IPS-20b (cell line): ENCODE measurements around the gene MAFF.

Experiments
- H3K27ac ChIP-seq: one replicate; pipeline ENCODE4 v1.5.1; 2013; ENCODE audit warnings: low read length
- H3K27me3 ChIP-seq: 2 replicates; pipeline ENCODE4 v1.6.1; 2013; ENCODE audit warnings: mild to moderate bottlenecking, low read length, inconsistent platforms; ENCODE audit not compliant: insufficient read depth
- H3K36me3 ChIP-seq: 2 replicates; pipeline ENCODE4 v1.6.1; 2013; ENCODE audit warnings: low read depth, mild to moderate bottlenecking, inconsistent platforms, low read length, moderate library complexity; ENCODE audit not compliant: insufficient read depth
- H3K4me1 ChIP-seq: 2 replicates; pipeline ENCODE4 v1.6.1; 2013; ENCODE audit warnings: mild to moderate bottlenecking, control low read depth, inconsistent platforms, low read length, moderate library complexity; ENCODE audit not compliant: insufficient read depth
- H3K4me3 ChIP-seq: 2 replicates; pipeline ENCODE4 v1.5.1; 2013; ENCODE audit warnings: mild to moderate bottlenecking, low read length, inconsistent platforms
- H3K9ac ChIP-seq: 2 replicates; pipeline ENCODE4 v1.6.1; 2013; ENCODE audit warnings: low read depth, mild to moderate bottlenecking, inconsistent platforms, low read length, moderate library complexity
- H3K9me3 ChIP-seq: 2 replicates; pipeline ENCODE4 v1.6.1; 2013; ENCODE audit warnings: mild to moderate bottlenecking, low read depth, low read length, inconsistent platforms; ENCODE audit not compliant: insufficient read depth

Gene MAFF

DNA sequence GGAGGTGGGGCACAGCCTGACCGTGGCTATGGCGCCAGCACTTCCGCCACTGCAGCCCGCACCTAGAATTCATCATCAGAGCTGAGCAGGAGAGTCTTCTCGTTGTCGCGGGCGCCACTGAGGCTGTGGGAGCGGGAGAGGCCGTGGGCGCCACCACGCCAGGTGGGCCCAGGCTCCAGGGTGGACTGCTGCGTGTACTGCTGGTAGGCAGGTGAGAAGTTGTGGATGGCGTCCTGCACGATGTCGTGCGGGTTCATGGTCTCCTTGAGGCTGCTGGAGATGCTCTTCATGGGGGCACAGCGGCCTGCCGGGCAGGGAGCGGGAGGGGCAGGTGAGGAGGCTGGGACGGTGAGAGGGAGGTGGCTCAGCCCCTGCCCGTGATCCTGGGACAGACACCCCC, 19.6 kb downstream of the MAFF start:
- Histone ChIP-seq H3K27ac (no peak overlapping the region), H3K4me1 (peaks cover 12% of the 10 kb centered on the region), H3K9me3 (no peaks in the 10 kb centered on the region), H3K9ac (no peak overlapping the region), H3K27me3 (no peaks in the 10 kb centered on the region), H3K36me3 (peaks cover 38% of the 10 kb centered on the region), H3K4me3 (no peak overlapping the region)

DNA sequence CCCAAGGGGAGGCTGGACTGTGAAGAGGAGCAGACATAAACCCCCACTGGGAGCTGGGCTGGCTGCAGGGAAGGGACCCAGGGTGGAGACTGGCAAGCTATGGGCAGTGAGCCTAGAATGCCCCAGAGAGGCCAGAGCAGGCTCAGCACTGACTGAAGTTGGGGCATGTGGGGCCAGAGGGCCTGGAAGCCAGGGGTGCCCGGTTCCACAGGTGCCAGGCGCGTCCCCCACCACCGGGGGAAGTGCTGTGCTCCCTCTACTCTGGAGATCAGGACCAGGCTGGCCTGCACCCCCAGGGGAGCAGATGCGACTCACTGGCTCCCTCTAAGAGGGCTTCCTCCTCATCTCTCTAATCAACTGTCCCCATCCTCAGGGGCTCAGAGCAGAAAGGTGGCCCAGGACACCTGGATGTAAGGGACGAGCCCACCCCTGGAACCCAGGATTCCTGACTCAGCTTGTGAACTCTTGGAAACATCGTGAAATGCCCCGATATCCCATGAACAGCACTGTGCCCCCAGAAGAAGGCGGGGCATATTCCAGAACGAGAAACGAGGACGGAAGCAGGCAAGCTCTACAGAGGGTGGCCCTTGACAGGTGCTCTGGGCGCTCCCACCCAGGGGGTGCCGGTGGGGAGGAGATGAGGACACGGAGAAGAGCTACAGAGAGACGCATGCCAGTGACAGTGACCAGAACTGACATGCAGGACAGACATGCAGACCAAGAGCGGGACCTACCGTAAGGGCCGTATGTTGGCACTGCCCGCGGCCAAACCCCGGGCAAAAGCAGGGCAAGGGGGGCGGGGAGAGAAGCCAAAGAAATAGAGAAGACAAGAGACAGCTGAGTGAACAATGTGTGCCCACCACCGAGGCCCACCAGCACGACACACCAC, 20.4 kb downstream of the MAFF start:
- H3K9ac ChIP-seq = no peak overlapping the region
- peaks cover 45% of the 10 kb centered on the region for H3K36me3 ChIP-seq
- H3K4me3 ChIP-seq = no peak overlapping the region
- no peaks in the 10 kb centered on the region for H3K9me3 ChIP-seq
- H3K27me3 ChIP-seq = no peaks in the 10 kb centered on the region
- H3K4me1 ChIP-seq = peaks cover 12% of the 10 kb centered on the region
- H3K27ac ChIP-seq = no peak overlapping the region

DNA sequence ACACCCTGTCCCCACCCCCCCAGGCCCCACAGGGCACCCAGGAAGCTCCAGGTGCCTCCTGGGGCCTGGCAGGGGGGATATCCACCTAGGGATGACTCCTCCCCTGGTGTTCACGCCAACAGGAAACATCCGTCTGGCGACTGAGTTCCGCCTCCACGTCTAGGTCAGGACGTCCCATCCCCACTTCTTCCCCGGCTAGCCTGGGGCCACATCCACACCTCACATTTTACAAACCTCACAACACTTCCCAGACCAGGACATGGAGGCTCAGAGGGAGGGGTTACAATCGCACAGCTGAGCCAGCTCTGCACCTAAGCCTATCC, 21.0 kb downstream of the MAFF start:
- no peak overlapping the region for H3K27ac ChIP-seq
- no peaks in the 10 kb centered on the region for H3K27me3 ChIP-seq
- no peak overlapping the region for H3K4me3 ChIP-seq
- H3K36me3 ChIP-seq = peaks cover 51% of the 10 kb centered on the region
- no peaks in the 10 kb centered on the region for H3K9me3 ChIP-seq
- H3K9ac ChIP-seq = no peak overlapping the region
- peaks cover 12% of the 10 kb centered on the region for H3K4me1 ChIP-seq

DNA sequence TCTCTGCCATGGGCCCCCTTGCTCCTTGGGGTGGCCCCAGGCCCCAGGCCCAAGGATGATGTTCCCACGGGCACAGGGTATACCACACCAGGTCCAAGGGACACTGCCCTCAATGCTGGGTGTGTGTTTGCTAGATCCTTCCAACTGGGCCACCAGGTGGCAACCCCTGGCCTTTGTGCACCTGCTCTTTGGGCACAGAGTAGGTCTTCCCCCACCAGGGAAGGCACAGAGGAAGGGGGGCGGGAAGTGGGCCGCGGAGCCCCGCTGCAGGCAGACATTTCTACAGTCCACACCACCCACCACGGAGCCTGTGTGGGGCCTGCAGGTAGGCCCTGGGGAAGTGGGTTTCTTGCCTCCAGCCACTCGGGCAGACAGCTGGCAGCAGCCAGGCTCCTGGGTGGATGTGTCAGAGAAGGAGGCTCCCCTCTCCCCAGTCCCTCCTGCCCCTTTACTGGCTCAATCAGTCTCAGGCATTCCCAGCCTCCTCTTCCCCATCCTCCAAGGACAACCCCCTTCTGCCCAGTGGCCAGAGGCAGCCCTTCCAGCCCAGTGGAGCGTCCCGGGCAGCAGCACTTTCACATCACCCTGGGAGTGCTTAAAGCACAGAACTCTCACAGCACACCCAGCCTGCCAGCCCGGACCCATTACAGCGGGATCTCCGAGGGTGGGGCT, 21.6 kb downstream of the MAFF start:
- Histone ChIP-seq H3K36me3 (peaks cover 57% of the 10 kb centered on the region), H3K27ac (no peak overlapping the region), H3K4me1 (peaks cover 5% of the 10 kb centered on the region)

DNA sequence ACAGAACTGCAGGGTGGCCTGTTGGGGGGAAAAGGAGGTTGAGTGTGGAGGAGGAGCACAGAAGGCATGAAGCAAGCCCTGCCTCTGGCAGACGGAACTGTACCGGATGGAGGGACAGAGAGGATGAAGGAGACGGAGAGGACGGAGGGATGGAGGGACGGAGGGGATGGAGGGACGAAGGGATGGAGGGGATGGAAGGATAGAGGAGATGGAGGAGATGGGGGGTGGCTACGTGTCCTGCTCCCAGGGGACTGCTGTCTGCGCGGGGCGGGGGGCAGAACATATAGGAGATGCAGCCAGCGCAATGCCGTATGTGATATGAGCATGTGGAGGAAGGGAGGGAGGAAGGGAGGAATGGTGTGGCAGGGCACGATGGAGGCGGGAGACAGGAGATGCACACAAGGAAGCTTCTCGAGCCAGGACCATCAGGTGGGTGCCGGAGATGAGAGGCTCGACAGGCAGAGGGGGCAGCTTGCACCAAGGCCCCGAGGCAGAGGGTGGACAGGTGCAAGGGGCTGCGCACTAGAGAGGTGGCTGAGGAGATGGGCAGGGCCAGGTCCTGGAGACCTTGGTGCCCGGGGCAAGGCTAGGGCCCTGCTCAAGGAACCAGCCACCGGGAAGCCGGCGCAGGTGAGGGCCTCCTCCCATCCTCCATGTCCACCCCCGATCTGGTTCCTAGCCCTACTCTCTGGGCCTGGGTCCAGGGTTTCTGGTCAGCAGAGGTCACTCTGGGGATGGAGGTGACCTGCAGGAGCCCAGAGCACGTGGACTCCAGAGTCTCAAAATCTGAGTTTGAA, 25.3 kb downstream of the MAFF start:
- no peak overlapping the region for H3K4me3 ChIP-seq
- H3K9me3 ChIP-seq = no peaks in the 10 kb centered on the region
- H3K27me3 ChIP-seq = no peaks in the 10 kb centered on the region
- no peaks in the 10 kb centered on the region for H3K4me1 ChIP-seq
- H3K36me3 ChIP-seq = peaks cover 73% of the 10 kb centered on the region
- no peak overlapping the region for H3K27ac ChIP-seq
- no peak overlapping the region for H3K9ac ChIP-seq

More for the DNA sequence above, 21.6 kb downstream of the MAFF start:
- Histone ChIP-seq H3K27me3 (no peaks in the 10 kb centered on the region), H3K4me3 (no peak overlapping the region), H3K9me3 (no peaks in the 10 kb centered on the region), H3K9ac (no peak overlapping the region)

DNA sequence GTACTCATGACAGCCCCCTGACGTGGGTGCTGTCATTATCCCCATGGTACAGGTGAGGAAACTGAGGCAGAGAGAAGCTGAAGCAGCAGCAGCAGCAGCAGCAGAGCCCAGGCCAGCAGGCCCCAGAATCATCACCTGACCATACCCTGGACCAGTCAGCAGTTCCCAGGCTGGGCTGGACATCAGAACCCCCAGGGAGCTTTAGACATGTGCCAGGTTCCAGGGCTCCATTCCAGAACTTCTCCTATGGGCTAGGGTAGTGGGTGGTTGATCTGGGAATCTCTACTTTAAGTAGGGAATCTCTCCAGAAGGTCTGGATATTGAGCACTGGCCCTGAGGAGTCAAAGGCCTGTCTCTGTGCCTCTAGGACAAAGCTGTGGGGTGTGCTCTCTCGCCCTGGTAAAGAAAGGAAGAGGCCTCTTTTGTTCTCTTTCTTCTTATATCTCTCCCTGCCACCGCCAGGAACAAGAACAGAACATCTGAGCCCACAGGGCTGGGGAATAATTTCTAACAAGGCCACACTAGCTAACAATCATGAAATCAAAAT, 26.6 kb downstream of the MAFF start:
- Histone ChIP-seq H3K27ac (no peak overlapping the region), H3K36me3 (peaks cover 86% of the 10 kb centered on the region)

DNA sequence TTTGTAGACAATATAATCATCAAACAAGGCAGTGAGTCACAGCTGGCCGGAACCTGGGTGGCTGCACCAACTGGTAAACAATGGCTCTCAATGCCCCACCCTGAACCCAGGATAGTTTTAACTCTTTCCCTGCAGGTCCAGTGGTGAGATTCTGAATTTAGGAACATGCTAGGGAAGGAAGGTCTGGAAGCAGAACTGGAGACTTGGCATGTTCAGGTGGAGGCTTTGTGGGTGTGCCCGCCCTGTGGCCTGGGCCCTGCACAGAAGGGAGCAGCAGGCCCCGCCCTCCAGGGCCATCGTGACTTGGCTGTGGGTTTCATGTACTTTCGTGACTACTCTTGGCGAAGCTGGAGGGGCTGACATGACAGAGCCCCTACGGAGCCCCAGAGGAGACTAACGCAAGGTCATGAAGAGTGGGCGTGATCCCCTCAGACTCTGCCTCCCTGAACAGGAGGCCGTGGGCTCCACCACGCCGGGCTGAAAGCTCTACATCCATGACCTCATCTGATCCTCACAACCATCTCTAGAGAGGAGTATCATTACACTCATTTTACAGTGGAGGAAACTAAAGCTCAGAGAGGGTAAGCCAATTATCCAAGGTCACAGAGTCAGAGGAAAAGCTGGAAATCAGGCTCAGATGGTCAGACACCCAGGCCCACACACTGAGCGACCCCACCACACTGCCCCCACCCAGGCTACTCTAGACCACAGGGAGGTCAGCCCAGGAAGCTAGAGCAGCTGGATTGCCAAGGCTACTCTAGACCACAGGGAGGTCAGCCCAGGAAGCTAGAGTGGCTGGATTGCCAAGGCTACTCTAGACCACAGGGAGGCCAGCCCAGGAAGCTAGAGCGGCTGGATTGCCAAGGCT, 27.3 kb downstream of the MAFF start:
- no peaks in the 10 kb centered on the region for H3K4me1 ChIP-seq
- H3K4me3 ChIP-seq = no peak overlapping the region
- H3K27ac ChIP-seq = no peak overlapping the region
- H3K9me3 ChIP-seq = no peaks in the 10 kb centered on the region
- peaks cover 88% of the 10 kb centered on the region for H3K36me3 ChIP-seq
- no peaks in the 10 kb centered on the region for H3K27me3 ChIP-seq
- H3K9ac ChIP-seq = no peak overlapping the region

More for the DNA sequence above, 26.6 kb downstream of the MAFF start:
- Histone ChIP-seq H3K9me3 (no peaks in the 10 kb centered on the region), H3K4me1 (no peaks in the 10 kb centered on the region), H3K4me3 (no peak overlapping the region), H3K9ac (no peak overlapping the region), H3K27me3 (no peaks in the 10 kb centered on the region)

DNA sequence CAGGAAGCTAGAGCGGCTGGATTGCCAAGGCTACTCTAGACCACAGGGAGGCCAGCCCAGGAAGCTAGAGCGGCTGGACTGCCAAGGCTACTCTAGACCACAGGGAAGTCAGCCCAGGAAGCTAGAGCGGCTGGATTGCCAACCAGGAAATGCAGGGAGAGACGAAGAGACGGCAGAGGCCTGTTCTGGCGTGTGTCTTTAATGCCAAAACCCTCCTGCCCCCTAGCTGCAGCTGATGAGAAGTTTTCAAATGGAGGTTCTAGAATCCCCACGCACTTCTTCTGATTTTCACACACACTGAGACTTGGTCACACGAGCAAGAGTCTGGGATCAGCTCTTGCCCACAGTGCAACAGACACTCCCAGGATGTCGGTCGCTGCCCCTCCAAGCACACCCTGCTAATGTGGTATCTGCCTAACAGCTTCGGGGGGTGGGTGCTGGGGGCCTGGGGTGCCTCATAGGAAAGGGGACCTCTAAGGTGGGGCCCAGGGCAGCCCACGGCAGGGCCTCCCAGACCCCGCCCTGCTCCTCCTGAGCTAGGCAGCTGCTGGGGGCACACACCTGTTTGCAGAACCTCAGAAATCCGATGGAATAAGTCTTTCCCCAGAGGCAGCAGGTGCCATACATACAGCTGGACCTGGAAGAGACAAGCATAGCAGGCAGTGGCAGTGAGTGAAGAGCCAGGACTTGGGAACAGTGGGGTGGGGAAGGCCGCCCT, 28.5 kb downstream of the MAFF start:
- Histone ChIP-seq H3K9me3 (no peaks in the 10 kb centered on the region), H3K9ac (no peak overlapping the region), H3K27ac (no peak overlapping the region), H3K36me3 (peaks cover 89% of the 10 kb centered on the region), H3K27me3 (no peaks in the 10 kb centered on the region), H3K4me3 (no peak overlapping the region), H3K4me1 (no peaks in the 10 kb centered on the region)

DNA sequence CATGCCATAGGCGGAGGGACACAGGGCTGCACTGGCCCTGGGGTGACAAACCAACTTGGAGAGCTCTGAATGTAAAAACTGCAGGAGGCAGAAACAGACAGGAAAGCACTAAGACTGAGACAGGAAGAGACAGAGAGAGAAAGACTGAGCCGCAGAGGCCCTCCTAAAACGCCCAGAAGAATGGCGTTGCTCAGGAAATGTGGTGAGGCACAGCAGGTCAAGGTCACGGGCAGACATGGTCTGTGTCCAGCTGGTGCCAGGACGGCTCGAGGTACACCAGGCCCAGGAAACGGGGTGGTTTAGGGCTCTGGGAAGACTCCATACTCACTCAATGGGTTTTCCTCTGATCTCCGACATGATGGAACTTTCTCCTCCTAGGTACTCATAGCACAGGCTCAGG, 29.1 kb downstream of the MAFF start:
- Histone ChIP-seq H3K9ac (no peak overlapping the region), H3K36me3 (peaks cover 89% of the 10 kb centered on the region), H3K4me3 (no peak overlapping the region), H3K27ac (no peak overlapping the region), H3K9me3 (no peaks in the 10 kb centered on the region), H3K4me1 (no peaks in the 10 kb centered on the region), H3K27me3 (no peaks in the 10 kb centered on the region)

DNA sequence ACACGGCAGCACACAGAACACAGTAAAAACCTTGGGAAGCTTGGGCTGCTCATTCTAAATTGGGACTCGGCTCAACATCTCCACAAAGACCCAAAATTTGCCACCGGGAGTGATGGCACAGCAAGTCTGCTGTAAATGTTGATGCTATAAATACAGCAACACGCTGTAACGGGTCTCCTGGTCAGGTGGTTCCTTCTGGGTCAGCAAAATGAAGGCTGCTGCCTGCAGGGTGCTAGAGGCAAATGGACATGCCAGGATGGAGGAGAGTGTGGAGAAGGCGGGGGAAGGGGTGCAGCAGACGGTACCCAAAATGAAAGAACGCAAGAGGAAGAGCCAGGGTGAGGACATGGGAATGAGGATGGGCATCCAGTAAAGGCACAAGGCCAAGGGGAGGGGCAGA, 30.4 kb downstream of the MAFF start:
- peaks cover 91% of the 10 kb centered on the region for H3K36me3 ChIP-seq
- H3K9ac ChIP-seq = no peak overlapping the region
- H3K27ac ChIP-seq = no peak overlapping the region
- H3K27me3 ChIP-seq = no peaks in the 10 kb centered on the region
- no peak overlapping the region for H3K4me3 ChIP-seq
- no peaks in the 10 kb centered on the region for H3K9me3 ChIP-seq
- H3K4me1 ChIP-seq = no peaks in the 10 kb centered on the region
